ENCODE data around the gene IL16.

The IL16 gene

DNA sequence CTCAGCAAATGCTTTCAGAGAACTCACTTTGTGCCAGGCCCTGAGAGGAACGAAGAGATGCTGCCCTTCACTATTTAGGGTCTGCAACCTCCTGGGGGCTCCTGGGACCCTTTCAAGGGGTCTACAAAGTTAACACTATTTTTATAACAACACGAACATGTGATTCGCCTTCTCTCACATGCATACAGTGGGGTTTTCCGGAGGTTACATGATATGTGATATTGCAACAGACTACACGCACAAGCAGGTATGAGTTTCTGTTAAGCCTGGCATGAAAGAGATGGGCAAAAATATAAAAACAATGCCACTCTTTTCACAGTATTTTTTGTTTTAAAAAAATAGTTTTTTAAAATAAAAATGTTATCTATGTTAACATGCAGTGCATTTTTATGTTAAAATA lies 117.0 kb downstream of the IL16 start:
- H3K27ac ChIP-seq: no peak overlapping the region
- H3K36me3 ChIP-seq (ENCODE audit: insufficient read depth, low read length): no peaks in the 10 kb centered on the region
- TF ChIP-seq FOXP2 (optimal IDR thresholded peaks at IDR 0.05; ENCODE audit: control extremely low read depth, extremely low read length, insufficient read depth) (no peak), EZH2 (IDR thresholded peaks at IDR 0.05) (no peak), POLR2AphosphoS5 (IDR thresholded peaks at IDR 0.05; ENCODE audit: borderline replicate concordance, low read depth, low read length) (no peak)
- H3K9me3 ChIP-seq (ENCODE audit: low read depth, low read length): no peaks in the 10 kb centered on the region
- H3K4me3 ChIP-seq: no peak overlapping the region
- no peak overlapping the region for H3K9ac ChIP-seq (ENCODE audit: insufficient read length)
- no peak for DNase-seq (ENCODE audit: low read depth, low spot score)

DNA sequence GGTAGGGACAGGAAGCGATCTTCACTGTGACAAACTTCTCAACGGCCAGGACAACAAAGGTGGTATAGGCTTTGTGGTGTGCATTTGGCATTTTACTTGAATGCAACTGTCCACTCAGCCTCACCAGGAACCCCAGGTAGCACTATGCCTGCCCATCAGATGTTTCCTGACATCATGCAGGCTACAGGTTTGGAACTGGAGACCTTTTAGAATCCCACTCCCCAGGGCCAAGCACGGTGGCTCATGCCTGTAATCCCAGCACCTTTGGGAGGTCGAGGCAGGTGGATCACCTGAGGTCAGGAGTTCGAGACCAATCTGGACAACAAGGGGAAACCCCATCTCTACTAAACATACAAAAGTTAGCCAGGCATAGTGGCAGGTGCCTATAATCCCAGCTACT lies 117.7 kb downstream of the IL16 start:
- Histone ChIP-seq H3K9me3 (ENCODE audit: low read depth, low read length) (no peaks in the 10 kb centered on the region), H3K4me3 (no peak overlapping the region), H3K27ac (no peak overlapping the region), H3K36me3 (ENCODE audit: insufficient read depth, low read length) (no peaks in the 10 kb centered on the region), H3K9ac (ENCODE audit: insufficient read length) (no peak overlapping the region)
- DNase-seq (ENCODE audit: low read depth, low spot score): no peak
- no peak for TF ChIP-seq FOXP2 (optimal IDR thresholded peaks at IDR 0.05; ENCODE audit: control extremely low read depth, extremely low read length, insufficient read depth)
- no peak for TF ChIP-seq EZH2 (IDR thresholded peaks at IDR 0.05)
- no peak for TF ChIP-seq POLR2AphosphoS5 (IDR thresholded peaks at IDR 0.05; ENCODE audit: borderline replicate concordance, low read depth, low read length)

DNA sequence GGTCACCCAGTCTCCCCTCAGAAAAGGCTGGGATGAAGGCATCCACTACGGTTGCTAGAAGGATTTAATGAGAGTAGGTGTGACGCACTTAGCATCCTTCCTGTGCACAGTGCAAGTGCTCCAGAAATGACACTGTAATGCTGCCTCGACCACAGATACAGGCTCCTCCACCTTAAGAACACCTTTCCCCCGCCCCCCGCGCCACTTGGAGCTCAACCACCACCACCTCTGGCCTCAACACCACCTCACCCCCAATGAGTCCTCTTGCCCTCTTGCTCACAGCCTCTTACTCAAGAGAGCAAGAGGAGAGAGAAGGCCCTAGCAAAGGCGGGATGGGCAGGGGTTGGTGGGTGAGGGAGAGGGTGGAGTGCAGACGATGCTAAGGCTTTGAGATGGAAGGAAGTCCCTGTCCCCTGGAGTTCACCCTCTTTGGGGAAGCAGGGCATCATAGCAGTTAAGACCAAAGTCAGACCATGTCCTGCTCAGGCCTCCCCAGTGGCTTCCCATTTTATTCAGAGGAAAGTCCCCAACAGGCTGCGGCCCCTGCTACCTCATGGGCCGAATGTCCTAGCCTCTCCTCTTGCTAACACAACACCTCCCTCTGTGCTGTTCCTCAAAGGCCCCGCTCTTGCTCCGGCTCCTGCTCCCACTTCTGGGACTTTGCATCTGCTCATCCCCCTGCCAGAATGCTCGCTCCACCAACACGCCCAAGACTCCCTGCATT lies 118.9 kb downstream of the IL16 start:
- no peak for TF ChIP-seq POLR2AphosphoS5 (IDR thresholded peaks at IDR 0.05; ENCODE audit: borderline replicate concordance, low read depth, low read length)
- no peak for TF ChIP-seq EZH2 (IDR thresholded peaks at IDR 0.05)
- no peak for TF ChIP-seq FOXP2 (optimal IDR thresholded peaks at IDR 0.05; ENCODE audit: control extremely low read depth, extremely low read length, insufficient read depth)
- Histone ChIP-seq H3K27ac (no peak overlapping the region), H3K36me3 (ENCODE audit: insufficient read depth, low read length) (no peaks in the 10 kb centered on the region)

DNA sequence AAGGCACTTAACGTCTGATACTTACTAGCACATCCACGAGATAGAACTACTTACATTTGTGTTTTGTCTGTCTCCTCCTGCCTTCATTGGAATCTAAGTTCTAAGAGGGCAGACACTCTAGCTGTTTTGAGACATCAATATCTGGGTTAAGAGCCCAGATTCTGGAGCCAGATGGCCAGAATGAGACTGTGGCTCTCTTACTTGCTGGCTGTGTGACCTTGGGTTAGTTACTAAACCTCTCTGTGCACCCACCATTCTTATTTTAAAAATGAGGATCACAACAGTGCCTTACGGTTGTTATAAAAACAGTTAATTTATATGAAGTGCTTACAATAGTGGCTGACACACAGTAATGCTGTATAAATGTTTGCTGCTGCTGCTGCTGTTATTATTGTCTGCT lies 119.6 kb downstream of the IL16 start:
- no peak overlapping the region for H3K9ac ChIP-seq (ENCODE audit: insufficient read length)
- H3K4me3 ChIP-seq: no peak overlapping the region
- TF ChIP-seq FOXP2 (optimal IDR thresholded peaks at IDR 0.05; ENCODE audit: control extremely low read depth, extremely low read length, insufficient read depth) (no peak), POLR2AphosphoS5 (IDR thresholded peaks at IDR 0.05; ENCODE audit: borderline replicate concordance, low read depth, low read length) (no peak), EZH2 (IDR thresholded peaks at IDR 0.05) (no peak)
- H3K9me3 ChIP-seq (ENCODE audit: low read depth, low read length): no peaks in the 10 kb centered on the region
- H3K36me3 ChIP-seq (ENCODE audit: insufficient read depth, low read length): no peaks in the 10 kb centered on the region
- DNase-seq (ENCODE audit: low read depth, low spot score): no peak
- H3K27ac ChIP-seq: no peak overlapping the region

More for the DNA sequence above, 118.9 kb downstream of the IL16 start:
- Histone ChIP-seq H3K9me3 (ENCODE audit: low read depth, low read length) (no peaks in the 10 kb centered on the region), H3K9ac (ENCODE audit: insufficient read length) (no peak overlapping the region), H3K4me3 (no peak overlapping the region)
- no peak for DNase-seq (ENCODE audit: low read depth, low spot score)

DNA sequence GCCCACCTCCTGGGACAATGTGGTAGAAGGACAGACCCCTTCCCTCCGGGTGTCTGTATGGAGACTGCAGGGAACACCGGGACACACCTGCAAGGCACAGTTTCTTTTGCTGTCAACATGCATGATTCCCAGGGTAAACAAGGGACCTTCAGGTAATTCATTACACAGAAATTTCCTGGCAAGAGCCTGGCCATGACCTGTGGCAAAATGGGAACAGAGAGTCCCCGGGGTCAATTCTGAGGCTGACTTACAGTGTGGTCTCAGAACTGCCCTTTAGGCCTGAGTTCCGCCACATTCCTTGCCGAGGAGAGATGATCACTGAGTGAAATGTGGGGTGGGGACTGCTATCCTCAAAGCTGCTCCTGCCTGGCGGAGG lies 121.0 kb downstream of the IL16 start:
- H3K36me3 ChIP-seq (ENCODE audit: insufficient read depth, low read length): no peaks in the 10 kb centered on the region
- no peak overlapping the region for H3K4me3 ChIP-seq
- no peak for DNase-seq (ENCODE audit: low read depth, low spot score)
- no peak overlapping the region for H3K9ac ChIP-seq (ENCODE audit: insufficient read length)
- no peaks in the 10 kb centered on the region for H3K9me3 ChIP-seq (ENCODE audit: low read depth, low read length)
- no peak for TF ChIP-seq POLR2AphosphoS5 (IDR thresholded peaks at IDR 0.05; ENCODE audit: borderline replicate concordance, low read depth, low read length)
- no peak for TF ChIP-seq EZH2 (IDR thresholded peaks at IDR 0.05)
- no peak for TF ChIP-seq FOXP2 (optimal IDR thresholded peaks at IDR 0.05; ENCODE audit: control extremely low read depth, extremely low read length, insufficient read depth)
- no peak overlapping the region for H3K27ac ChIP-seq

DNA sequence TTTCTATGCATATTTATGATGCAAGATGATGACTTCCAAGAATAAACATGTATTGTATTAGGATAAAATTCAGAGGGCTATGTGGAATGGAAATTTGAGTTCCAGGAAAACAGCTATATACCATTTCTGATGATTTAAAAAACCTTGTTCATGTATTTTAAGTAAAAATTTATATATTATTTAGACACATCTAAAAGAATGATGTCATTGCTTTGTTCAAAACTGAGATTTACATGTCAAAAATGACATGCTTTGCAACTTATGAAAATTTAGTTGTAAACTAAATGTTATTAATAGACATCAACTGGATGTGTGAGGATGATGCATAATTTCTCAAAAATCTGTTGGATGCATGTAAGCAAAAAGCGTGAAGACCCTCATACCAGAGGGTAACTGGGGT lies 125.0 kb downstream of the IL16 start:
- no peak overlapping the region for H3K9ac ChIP-seq (ENCODE audit: insufficient read length)
- no peaks in the 10 kb centered on the region for H3K36me3 ChIP-seq (ENCODE audit: insufficient read depth, low read length)
- no peaks in the 10 kb centered on the region for H3K9me3 ChIP-seq (ENCODE audit: low read depth, low read length)
- TF ChIP-seq FOXP2 (optimal IDR thresholded peaks at IDR 0.05; ENCODE audit: control extremely low read depth, extremely low read length, insufficient read depth): no peak
- no peak for TF ChIP-seq POLR2AphosphoS5 (IDR thresholded peaks at IDR 0.05; ENCODE audit: borderline replicate concordance, low read depth, low read length)
- TF ChIP-seq EZH2 (IDR thresholded peaks at IDR 0.05): no peak
- no peak for DNase-seq (ENCODE audit: low read depth, low spot score)
- no peak overlapping the region for H3K27ac ChIP-seq
- H3K4me3 ChIP-seq: no peak overlapping the region

DNA sequence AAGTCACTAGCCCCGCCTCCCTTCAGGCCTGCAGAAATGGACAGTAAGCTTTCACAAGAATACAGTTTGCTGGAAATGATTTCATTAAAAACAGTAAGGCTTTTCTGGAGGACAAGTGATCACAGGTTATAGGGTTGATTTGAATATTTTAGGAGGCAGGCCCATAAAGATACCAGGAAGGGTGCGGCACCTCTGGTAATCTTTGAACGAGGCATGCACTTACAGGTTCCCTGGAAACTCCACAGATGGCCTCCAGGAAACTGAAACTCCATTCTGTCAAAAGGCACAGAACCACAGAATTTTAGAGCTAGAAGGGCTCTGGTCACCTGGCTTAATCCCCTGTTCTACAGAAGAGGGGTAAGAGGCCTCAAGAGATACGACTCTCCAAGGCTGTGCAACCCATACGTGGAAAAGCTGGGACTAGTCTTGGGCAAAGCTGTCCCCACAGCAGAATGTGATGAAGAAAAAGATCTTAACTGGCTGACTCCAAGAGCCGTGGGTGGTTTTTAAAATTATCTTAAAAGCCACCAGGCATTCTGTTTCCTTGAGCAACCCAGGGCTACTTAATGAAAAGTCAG lies 126.1 kb downstream of the IL16 start:
- Histone ChIP-seq H3K9ac (ENCODE audit: insufficient read length) (no peak overlapping the region), H3K36me3 (ENCODE audit: insufficient read depth, low read length) (no peaks in the 10 kb centered on the region), H3K4me3 (no peak overlapping the region), H3K9me3 (ENCODE audit: low read depth, low read length) (no peaks in the 10 kb centered on the region), H3K27ac (no peak overlapping the region)
- DNase-seq (ENCODE audit: low read depth, low spot score): no peak
- TF ChIP-seq POLR2AphosphoS5 (IDR thresholded peaks at IDR 0.05; ENCODE audit: borderline replicate concordance, low read depth, low read length) (no peak), EZH2 (IDR thresholded peaks at IDR 0.05) (no peak), FOXP2 (optimal IDR thresholded peaks at IDR 0.05; ENCODE audit: control extremely low read depth, extremely low read length, insufficient read depth) (no peak)

DNA sequence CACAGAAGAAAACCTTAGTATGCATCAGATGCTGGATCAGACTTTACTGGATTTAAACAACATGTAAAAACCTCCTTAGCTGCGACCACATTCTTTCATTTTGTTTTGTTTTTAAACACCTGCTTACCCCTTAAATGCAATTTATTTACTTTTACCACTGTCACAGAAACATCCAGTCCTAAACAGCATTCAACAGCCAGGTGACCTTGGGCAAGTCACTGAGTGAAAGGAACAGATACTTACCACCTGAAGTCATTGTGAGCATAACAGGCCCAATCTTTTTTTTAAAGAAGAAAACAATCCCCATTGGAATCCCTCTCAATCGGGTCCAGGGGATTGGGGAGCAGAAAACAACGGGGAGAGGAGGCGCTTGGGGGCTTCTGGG lies 126.9 kb downstream of the IL16 start:
- Histone ChIP-seq H3K27ac (no peak overlapping the region), H3K9ac (ENCODE audit: insufficient read length) (no peak overlapping the region), H3K36me3 (ENCODE audit: insufficient read depth, low read length) (no peaks in the 10 kb centered on the region), H3K4me3 (peak overlapping the region; percentile 73), H3K9me3 (ENCODE audit: low read depth, low read length) (no peaks in the 10 kb centered on the region)
- no peak for TF ChIP-seq POLR2AphosphoS5 (IDR thresholded peaks at IDR 0.05; ENCODE audit: borderline replicate concordance, low read depth, low read length)
- TF ChIP-seq EZH2 (IDR thresholded peaks at IDR 0.05): no peak
- no peak for TF ChIP-seq FOXP2 (optimal IDR thresholded peaks at IDR 0.05; ENCODE audit: control extremely low read depth, extremely low read length, insufficient read depth)
- no peak for DNase-seq (ENCODE audit: low read depth, low spot score)

Measured in SK-N-MC (cell line).